ENCODE measurements around the gene NONO. TPM values are rescaled to one million over a fixed set of nuclear protein-coding genes. Genes with fewer than 3 reads are reported as not detected.

Gene NONO
- total and polyA plus RNA-seq, 2 experiments from 2014 or later, result 342 to 656 TPM

- no peaks in the 10 kb centered on the region for H3K9me2 ChIP-seq (ENCODE audit: insufficient read depth)
- no peak overlapping the region for H3K27ac ChIP-seq (ENCODE audit: low read depth)
- no peaks in the 10 kb centered on the region; the same call in 1 of the 2 replicates for H4K20me1 ChIP-seq (replicated peaks; ENCODE audit: insufficient read depth)
- DNase-seq (ENCODE audit: low spot score) (peak; percentile 1), ATAC-seq (no peak)
- H3K27ac Mint-ChIP-seq, result no peak overlapping the region; the same call in 1 of the 2 replicates
- H3K4me1 ChIP-seq (ENCODE audit: insufficient read depth), result peaks cover 10% of the 10 kb centered on the region
- H2AFZ ChIP-seq, result no peak overlapping the region
- no peaks in the 10 kb centered on the region; the same call in 1 of the 2 replicates for H3K36me3 ChIP-seq (ENCODE audit: insufficient read depth)
- H3K9me3 Mint-ChIP-seq, result no peaks in the 10 kb centered on the region
- H3K4me3 Mint-ChIP-seq, result peak overlapping the region; percentile 92
- TF ChIP-seq CREB1 (CRISPR knock-in tag; IDR thresholded peaks at IDR 0.05; ENCODE audit: low read depth) (no peak), EZH2 (IDR thresholded peaks at IDR 0.05; ENCODE audit: low read depth, unreplicated experiment) (no peak)
- peaks cover 19% of the 10 kb centered on the region for H3K4me1 Mint-ChIP-seq
- H3K27me3 ChIP-seq (ENCODE audit: insufficient read depth), result no peaks in the 10 kb centered on the region
- H3K36me3 Mint-ChIP-seq (ENCODE audit: low read depth), result peaks cover 47% of the 10 kb centered on the region
- peak overlapping the region; percentile 79 for H3K4me2 ChIP-seq
- H3K27me3 Mint-ChIP-seq (ENCODE audit: insufficient read depth, low read depth, poor library complexity), result peaks cover 10% of the 10 kb centered on the region
- peaks cover 16% of the 10 kb centered on the region for H3K79me2 ChIP-seq (replicated peaks; ENCODE audit: insufficient read depth)
- no peaks in the 10 kb centered on the region for H3F3A ChIP-seq (replicated peaks; ENCODE audit: low read depth)
- peak overlapping the region; percentile 89 for H3K4me3 ChIP-seq
These were observed 31.9 kb upstream of the NONO start for GRCh38 chrX:71251466-71251973.

- no peaks in the 10 kb centered on the region; the same call in 1 of the 2 replicates for H4K20me1 ChIP-seq (replicated peaks; ENCODE audit: insufficient read depth)
- no peaks in the 10 kb centered on the region for H3K9me2 ChIP-seq (ENCODE audit: insufficient read depth)
- no peak for ATAC-seq
- H3K4me3 ChIP-seq, result peak overlapping the region; percentile 89
- H3K4me1 ChIP-seq (ENCODE audit: insufficient read depth), result peaks cover 10% of the 10 kb centered on the region
- Mint-ChIP-seq H3K27me3 (ENCODE audit: insufficient read depth, low read depth, poor library complexity) (peaks cover 9% of the 10 kb centered on the region), H3K36me3 (ENCODE audit: low read depth) (peaks cover 40% of the 10 kb centered on the region), H3K9me3 (no peaks in the 10 kb centered on the region), H3K4me3 (peak overlapping the region; percentile 92), H3K4me1 (peaks cover 20% of the 10 kb centered on the region), H3K27ac (peak overlapping the region; percentile 27; the same call in 1 of the 2 replicates)
- no peak for DNase-seq (ENCODE audit: low spot score)
- H3K4me2 ChIP-seq, result peak overlapping the region; percentile 79
- H2AFZ ChIP-seq, result no peak overlapping the region
- H3K27me3 ChIP-seq (ENCODE audit: insufficient read depth), result no peaks in the 10 kb centered on the region
- H3K27ac ChIP-seq (ENCODE audit: low read depth), result no peak overlapping the region
- no peaks in the 10 kb centered on the region; the same call in 1 of the 2 replicates for H3K36me3 ChIP-seq (ENCODE audit: insufficient read depth)
- H3K79me2 ChIP-seq (replicated peaks; ENCODE audit: insufficient read depth), result peaks cover 16% of the 10 kb centered on the region
- no peaks in the 10 kb centered on the region for H3F3A ChIP-seq (replicated peaks; ENCODE audit: low read depth)
- TF ChIP-seq, protein P1, sequence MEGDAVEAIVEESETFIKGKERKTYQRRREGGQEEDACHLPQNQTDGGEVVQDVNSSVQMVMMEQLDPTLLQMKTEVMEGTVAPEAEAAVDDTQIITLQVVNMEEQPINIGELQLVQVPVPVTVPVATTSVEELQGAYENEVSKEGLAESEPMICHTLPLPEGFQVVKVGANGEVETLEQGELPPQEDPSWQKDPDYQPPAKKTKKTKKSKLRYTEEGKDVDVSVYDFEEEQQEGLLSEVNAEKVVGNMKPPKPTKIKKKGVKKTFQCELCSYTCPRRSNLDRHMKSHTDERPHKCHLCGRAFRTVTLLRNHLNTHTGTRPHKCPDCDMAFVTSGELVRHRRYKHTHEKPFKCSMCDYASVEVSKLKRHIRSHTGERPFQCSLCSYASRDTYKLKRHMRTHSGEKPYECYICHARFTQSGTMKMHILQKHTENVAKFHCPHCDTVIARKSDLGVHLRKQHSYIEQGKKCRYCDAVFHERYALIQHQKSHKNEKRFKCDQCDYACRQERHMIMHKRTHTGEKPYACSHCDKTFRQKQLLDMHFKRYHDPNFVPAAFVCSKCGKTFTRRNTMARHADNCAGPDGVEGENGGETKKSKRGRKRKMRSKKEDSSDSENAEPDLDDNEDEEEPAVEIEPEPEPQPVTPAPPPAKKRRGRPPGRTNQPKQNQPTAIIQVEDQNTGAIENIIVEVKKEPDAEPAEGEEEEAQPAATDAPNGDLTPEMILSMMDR (conservative IDR thresholded peaks at IDR 0.05; ENCODE audit: low read depth in 2 of 2), result no peak
- TF ChIP-seq POLR2AphosphoS5 (IDR thresholded peaks at IDR 0.05; ENCODE audit: low read depth) (no peak), CREB1 (CRISPR knock-in tag; IDR thresholded peaks at IDR 0.05; ENCODE audit: low read depth) (no peak), STAT1 (IDR thresholded peaks at IDR 0.05; ENCODE audit: unreplicated experiment) (no peak)
- TF ChIP-seq, protein P2, sequence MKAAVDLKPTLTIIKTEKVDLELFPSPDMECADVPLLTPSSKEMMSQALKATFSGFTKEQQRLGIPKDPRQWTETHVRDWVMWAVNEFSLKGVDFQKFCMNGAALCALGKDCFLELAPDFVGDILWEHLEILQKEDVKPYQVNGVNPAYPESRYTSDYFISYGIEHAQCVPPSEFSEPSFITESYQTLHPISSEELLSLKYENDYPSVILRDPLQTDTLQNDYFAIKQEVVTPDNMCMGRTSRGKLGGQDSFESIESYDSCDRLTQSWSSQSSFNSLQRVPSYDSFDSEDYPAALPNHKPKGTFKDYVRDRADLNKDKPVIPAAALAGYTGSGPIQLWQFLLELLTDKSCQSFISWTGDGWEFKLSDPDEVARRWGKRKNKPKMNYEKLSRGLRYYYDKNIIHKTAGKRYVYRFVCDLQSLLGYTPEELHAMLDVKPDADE (IDR thresholded peaks at IDR 0.05), result no peak
- TF ChIP-seq, protein P3, sequence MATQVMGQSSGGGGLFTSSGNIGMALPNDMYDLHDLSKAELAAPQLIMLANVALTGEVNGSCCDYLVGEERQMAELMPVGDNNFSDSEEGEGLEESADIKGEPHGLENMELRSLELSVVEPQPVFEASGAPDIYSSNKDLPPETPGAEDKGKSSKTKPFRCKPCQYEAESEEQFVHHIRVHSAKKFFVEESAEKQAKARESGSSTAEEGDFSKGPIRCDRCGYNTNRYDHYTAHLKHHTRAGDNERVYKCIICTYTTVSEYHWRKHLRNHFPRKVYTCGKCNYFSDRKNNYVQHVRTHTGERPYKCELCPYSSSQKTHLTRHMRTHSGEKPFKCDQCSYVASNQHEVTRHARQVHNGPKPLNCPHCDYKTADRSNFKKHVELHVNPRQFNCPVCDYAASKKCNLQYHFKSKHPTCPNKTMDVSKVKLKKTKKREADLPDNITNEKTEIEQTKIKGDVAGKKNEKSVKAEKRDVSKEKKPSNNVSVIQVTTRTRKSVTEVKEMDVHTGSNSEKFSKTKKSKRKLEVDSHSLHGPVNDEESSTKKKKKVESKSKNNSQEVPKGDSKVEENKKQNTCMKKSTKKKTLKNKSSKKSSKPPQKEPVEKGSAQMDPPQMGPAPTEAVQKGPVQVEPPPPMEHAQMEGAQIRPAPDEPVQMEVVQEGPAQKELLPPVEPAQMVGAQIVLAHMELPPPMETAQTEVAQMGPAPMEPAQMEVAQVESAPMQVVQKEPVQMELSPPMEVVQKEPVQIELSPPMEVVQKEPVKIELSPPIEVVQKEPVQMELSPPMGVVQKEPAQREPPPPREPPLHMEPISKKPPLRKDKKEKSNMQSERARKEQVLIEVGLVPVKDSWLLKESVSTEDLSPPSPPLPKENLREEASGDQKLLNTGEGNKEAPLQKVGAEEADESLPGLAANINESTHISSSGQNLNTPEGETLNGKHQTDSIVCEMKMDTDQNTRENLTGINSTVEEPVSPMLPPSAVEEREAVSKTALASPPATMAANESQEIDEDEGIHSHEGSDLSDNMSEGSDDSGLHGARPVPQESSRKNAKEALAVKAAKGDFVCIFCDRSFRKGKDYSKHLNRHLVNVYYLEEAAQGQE (IDR thresholded peaks at IDR 0.05; ENCODE audit: unreplicated experiment), result no peak
- TF ChIP-seq, protein P4, sequence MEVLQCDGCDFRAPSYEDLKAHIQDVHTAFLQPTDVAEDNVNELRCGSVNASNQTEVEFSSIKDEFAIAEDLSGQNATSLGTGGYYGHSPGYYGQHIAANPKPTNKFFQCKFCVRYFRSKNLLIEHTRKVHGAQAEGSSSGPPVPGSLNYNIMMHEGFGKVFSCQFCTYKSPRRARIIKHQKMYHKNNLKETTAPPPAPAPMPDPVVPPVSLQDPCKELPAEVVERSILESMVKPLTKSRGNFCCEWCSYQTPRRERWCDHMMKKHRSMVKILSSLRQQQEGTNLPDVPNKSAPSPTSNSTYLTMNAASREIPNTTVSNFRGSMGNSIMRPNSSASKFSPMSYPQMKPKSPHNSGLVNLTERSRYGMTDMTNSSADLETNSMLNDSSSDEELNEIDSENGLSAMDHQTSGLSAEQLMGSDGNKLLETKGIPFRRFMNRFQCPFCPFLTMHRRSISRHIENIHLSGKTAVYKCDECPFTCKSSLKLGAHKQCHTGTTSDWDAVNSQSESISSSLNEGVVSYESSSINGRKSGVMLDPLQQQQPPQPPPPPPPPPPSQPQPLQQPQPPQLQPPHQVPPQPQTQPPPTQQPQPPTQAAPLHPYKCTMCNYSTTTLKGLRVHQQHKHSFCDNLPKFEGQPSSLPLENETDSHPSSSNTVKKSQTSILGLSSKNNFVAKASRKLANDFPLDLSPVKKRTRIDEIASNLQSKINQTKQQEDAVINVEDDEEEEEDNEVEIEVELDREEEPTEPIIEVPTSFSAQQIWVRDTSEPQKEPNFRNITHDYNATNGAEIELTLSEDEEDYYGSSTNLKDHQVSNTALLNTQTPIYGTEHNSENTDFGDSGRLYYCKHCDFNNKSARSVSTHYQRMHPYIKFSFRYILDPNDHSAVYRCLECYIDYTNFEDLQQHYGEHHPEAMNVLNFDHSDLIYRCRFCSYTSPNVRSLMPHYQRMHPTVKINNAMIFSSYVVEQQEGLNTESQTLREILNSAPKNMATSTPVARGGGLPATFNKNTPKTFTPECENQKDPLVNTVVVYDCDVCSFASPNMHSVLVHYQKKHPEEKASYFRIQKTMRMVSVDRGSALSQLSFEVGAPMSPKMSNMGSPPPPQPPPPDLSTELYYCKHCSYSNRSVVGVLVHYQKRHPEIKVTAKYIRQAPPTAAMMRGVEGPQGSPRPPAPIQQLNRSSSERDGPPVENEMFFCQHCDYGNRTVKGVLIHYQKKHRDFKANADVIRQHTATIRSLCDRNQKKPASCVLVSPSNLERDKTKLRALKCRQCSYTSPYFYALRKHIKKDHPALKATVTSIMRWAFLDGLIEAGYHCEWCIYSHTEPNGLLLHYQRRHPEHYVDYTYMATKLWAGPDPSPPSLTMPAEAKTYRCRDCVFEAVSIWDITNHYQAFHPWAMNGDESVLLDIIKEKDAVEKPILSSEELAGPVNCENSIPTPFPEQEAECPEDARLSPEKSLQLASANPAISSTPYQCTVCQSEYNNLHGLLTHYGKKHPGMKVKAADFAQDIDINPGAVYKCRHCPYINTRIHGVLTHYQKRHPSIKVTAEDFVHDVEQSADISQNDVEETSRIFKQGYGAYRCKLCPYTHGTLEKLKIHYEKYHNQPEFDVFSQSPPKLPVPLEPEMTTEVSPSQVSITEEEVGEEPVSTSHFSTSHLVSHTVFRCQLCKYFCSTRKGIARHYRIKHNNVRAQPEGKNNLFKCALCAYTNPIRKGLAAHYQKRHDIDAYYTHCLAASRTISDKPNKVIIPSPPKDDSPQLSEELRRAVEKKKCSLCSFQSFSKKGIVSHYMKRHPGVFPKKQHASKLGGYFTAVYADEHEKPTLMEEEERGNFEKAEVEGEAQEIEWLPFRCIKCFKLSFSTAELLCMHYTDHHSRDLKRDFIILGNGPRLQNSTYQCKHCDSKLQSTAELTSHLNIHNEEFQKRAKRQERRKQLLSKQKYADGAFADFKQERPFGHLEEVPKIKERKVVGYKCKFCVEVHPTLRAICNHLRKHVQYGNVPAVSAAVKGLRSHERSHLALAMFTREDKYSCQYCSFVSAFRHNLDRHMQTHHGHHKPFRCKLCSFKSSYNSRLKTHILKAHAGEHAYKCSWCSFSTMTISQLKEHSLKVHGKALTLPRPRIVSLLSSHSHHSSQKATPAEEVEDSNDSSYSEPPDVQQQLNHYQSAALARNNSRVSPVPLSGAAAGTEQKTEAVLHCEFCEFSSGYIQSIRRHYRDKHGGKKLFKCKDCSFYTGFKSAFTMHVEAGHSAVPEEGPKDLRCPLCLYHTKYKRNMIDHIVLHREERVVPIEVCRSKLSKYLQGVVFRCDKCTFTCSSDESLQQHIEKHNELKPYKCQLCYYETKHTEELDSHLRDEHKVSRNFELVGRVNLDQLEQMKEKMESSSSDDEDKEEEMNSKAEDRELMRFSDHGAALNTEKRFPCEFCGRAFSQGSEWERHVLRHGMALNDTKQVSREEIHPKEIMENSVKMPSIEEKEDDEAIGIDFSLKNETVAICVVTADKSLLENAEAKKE (CRISPR knock-in tag; IDR thresholded peaks at IDR 0.05), result no peak
These were observed 31.2 kb upstream of the NONO start for GRCh38 chrX:71252221-71252620.

Measured in GM23338 (cell line).